Measurements from ENCODE around the gene RAB7A. TPM values are rescaled to one million over a fixed set of nuclear protein-coding genes. Genes with fewer than 3 reads are reported as not detected.

Gene RAB7A
- polyA plus RNA-seq, 3 donors: 192 to 261 (median 223) TPM

GRCh38 chr3:128725547-128726022 lies 398 bp upstream of the RAB7A start:
- Histone ChIP-seq H3K27me3 (ENCODE audit: control insufficient read depth in 2 of 2, insufficient read depth in 2 of 2, low read length in 2 of 2) (no peaks in the 10 kb centered on the region), H4K20me1 (ENCODE audit: insufficient read depth, low read length) (peaks cover 45% of the 10 kb centered on the region), H3K9me3 (replicated peaks in 1 of 2; ENCODE audit: control insufficient read depth in 1 of 2, insufficient read depth in 1 of 2, low read length in 2 of 2) (no peaks in the 10 kb centered on the region), H3K4me2 (replicated peaks; ENCODE audit: extremely low read depth, low read length, poor library complexity, severe bottlenecking) (peak overlapping the region; percentile 87), H3K36me3 (replicated peaks in 1 of 2; ENCODE audit: control insufficient read depth in 1 of 2, insufficient read depth in 2 of 2, low read length in 2 of 2) (no peaks in the 10 kb centered on the region), H2AFZ (ENCODE audit: insufficient read depth, low read depth, low read length, poor library complexity, severe bottlenecking) (peak overlapping the region; percentile 67), H3K4me3 (replicated peaks in 1 of 3; ENCODE audit: low read depth in 2 of 3, low read length in 3 of 3) (peak overlapping the region in 1 of 3 experiments; percentile 95), H3K9ac (ENCODE audit: insufficient read depth, low read length, poor library complexity, severe bottlenecking) (peak overlapping the region; percentile 100), H3K79me2 (ENCODE audit: insufficient read depth, low read length) (peaks cover 50% of the 10 kb centered on the region), H3K4me1 (ENCODE audit: control insufficient read depth in 1 of 2, insufficient read depth in 2 of 2, low read length in 2 of 2) (peaks cover 34 to 44% of the 10 kb centered on the region in 2 donors), H3K27ac (ENCODE audit: low read depth in 1 of 2, low read length in 2 of 2) (peak overlapping the region; percentile 86 to 99)
- Mint-ChIP-seq H3K4me3 (peak overlapping the region; percentile 89 to 98), H3K27ac (peak overlapping the region; percentile 91 to 98 (median 95)), H3K4me1 (peaks cover 47% of the 10 kb centered on the region), H3K27me3 (ENCODE audit: low read depth in 3 of 3) (peaks cover 3 to 7% (median 4%) of the 10 kb centered on the region in 3 donors), H3K36me3 (peaks cover 5 to 9% of the 10 kb centered on the region in 2 donors), H3K9me3 (peaks cover 0 to 2% (median 0%) of the 10 kb centered on the region in 7 donors)
- intact Hi-C loops (cut with micrococcal nuclease): loop anchor here in 1 of 2 donors (5.0 to 10.0 kb wide), 2 partner anchors 43 to 71 kb away; partner anchors contain the start of gene RPN1
- no peak for TF ChIP-seq CTCF (IDR thresholded peaks at IDR 0.05)
- no peak for DNase-seq
- WGBS (ENCODE audit: insufficient coverage): 44% methylated on average over 5 of the region's 7 CpGs

GRCh38 chr3:128727059-128727458 lies 1.1 kb downstream of the RAB7A start:
- Histone ChIP-seq H3K4me3 (replicated peaks in 1 of 3; ENCODE audit: low read depth in 2 of 3, low read length in 3 of 3) (peak overlapping the region; percentile 79 to 95 (median 95)), H3K9me3 (replicated peaks in 1 of 2; ENCODE audit: control insufficient read depth in 1 of 2, insufficient read depth in 1 of 2, low read length in 2 of 2) (no peaks in the 10 kb centered on the region), H3K4me1 (ENCODE audit: control insufficient read depth in 1 of 2, insufficient read depth in 2 of 2, low read length in 2 of 2) (peaks cover 41 to 54% of the 10 kb centered on the region in 2 donors), H3K27me3 (ENCODE audit: control insufficient read depth in 2 of 2, insufficient read depth in 2 of 2, low read length in 2 of 2) (no peaks in the 10 kb centered on the region), H3K27ac (ENCODE audit: low read depth in 1 of 2, low read length in 2 of 2) (peak overlapping the region; percentile 86 to 99), H3K79me2 (ENCODE audit: insufficient read depth, low read length) (peaks cover 65% of the 10 kb centered on the region), H3K9ac (ENCODE audit: insufficient read depth, low read length, poor library complexity, severe bottlenecking) (peak overlapping the region; percentile 100), H3K4me2 (replicated peaks; ENCODE audit: extremely low read depth, low read length, poor library complexity, severe bottlenecking) (peak overlapping the region; percentile 87), H2AFZ (ENCODE audit: insufficient read depth, low read depth, low read length, poor library complexity, severe bottlenecking) (no peak overlapping the region), H3K36me3 (replicated peaks in 1 of 2; ENCODE audit: control insufficient read depth in 1 of 2, insufficient read depth in 2 of 2, low read length in 2 of 2) (no peaks in the 10 kb centered on the region), H4K20me1 (ENCODE audit: insufficient read depth, low read length) (peaks cover 60% of the 10 kb centered on the region)
- DNase-seq: peak in 1 of 3 donors; percentile 15
- H3K4me3 Mint-ChIP-seq: peak overlapping the region; percentile 89 to 98
- TF ChIP-seq CTCF (IDR thresholded peaks at IDR 0.05): no peak
- H3K27ac Mint-ChIP-seq: peak overlapping the region; percentile 91 to 98 (median 96)
- peaks cover 56% of the 10 kb centered on the region for H3K4me1 Mint-ChIP-seq
- H3K36me3 Mint-ChIP-seq: peaks cover 5 to 15% of the 10 kb centered on the region in 2 donors
- intact Hi-C loops (cut with micrococcal nuclease): loop anchor here in 1 of 2 donors (5.0 to 10.0 kb wide), 2 partner anchors 45 to 72 kb away; partner anchors contain the start of gene RPN1
- H3K9me3 Mint-ChIP-seq: peaks cover 0 to 2% (median 0%) of the 10 kb centered on the region in 7 donors
- 63% methylated on average over 2 of the region's 4 CpGs for WGBS (ENCODE audit: insufficient coverage)
- H3K27me3 Mint-ChIP-seq (ENCODE audit: low read depth in 3 of 3): peaks cover 0 to 7% (median 3%) of the 10 kb centered on the region in 3 donors

Data from CD14-positive monocyte (primary cell).